NCI-H774 (cell line): ENCODE data around the gene PRSS50.
"Not testable (repeated sequence)": the region's sequence is repeated elsewhere in the genome, so short reads cannot be mapped to it uniquely, and the experiment has no call there.

ENCODE experiments used
- DNase-seq: peaks from one replicate; lab custom pipeline; 2025; lab: John Stamatoyannopoulos, UW

Gene PRSS50

GRCh38 chr3:46717447-46718231, at the start of gene PRSS50:
TSS of gene PRSS50 (minus strand) at chr3:46717869. CDS start at chr3:46717824, 45 bp downstream.
- no peak for DNase-seq

- no peak for DNase-seq
These were observed 46.5 kb upstream of the PRSS50 start for GRCh38 chr3:46764206-46764605.

GRCh38 chr3:46763178-46763577, 45.5 kb upstream of the PRSS50 start:
- DNase-seq, result no peak

- DNase-seq, result no peak
These were observed 41.8 kb upstream of the PRSS50 start for GRCh38 chr3:46759239-46760167.

GRCh38 chr3:46756642-46757041, 39.0 kb upstream of the PRSS50 start:
- no peak for DNase-seq

GRCh38 chr3:46755646-46756045, 38.0 kb upstream of the PRSS50 start:
- DNase-seq, result no peak

GRCh38 chr3:46753127-46753526, 35.5 kb upstream of the PRSS50 start:
- DNase-seq, result not testable (repeated sequence)

- no peak for DNase-seq
These were observed 32.9 kb upstream of the PRSS50 start for GRCh38 chr3:46750555-46751038.

GRCh38 chr3:46749129-46749528, 31.5 kb upstream of the PRSS50 start:
- no peak for DNase-seq

GRCh38 chr3:46748170-46748569, 30.5 kb upstream of the PRSS50 start:
- DNase-seq, result no peak

GRCh38 chr3:46746711-46747110, 29.0 kb upstream of the PRSS50 start:
- no peak for DNase-seq

- no peak for DNase-seq
These were observed 25.4 kb upstream of the PRSS50 start for GRCh38 chr3:46742992-46743585.

- not testable (repeated sequence) for DNase-seq
These were observed 21.9 kb upstream of the PRSS50 start for GRCh38 chr3:46739565-46739964.

GRCh38 chr3:46737329-46737731, 19.7 kb upstream of the PRSS50 start:
- DNase-seq, result no peak

GRCh38 chr3:46736006-46736872, 18.6 kb upstream of the PRSS50 start:
- no peak for DNase-seq

GRCh38 chr3:46734773-46735172, 17.1 kb upstream of the PRSS50 start:
- DNase-seq, result no peak

- no peak for DNase-seq
These were observed 15.5 kb upstream of the PRSS50 start for GRCh38 chr3:46733026-46733800.

- DNase-seq, result no peak
These were observed 14.1 kb upstream of the PRSS50 start for GRCh38 chr3:46731795-46732194.

- DNase-seq, result no peak
These were observed 13.2 kb upstream of the PRSS50 start for GRCh38 chr3:46730819-46731218.

GRCh38 chr3:46729038-46729437, 11.4 kb upstream of the PRSS50 start:
- no peak for DNase-seq
